H1 (cell line): Measurements from ENCODE around the gene GALNT2. TPM values are rescaled to one million over a fixed set of nuclear protein-coding genes. Genes with fewer than 3 reads are reported as not detected.

ENCODE experiments used
- CTCF ChIA-PET: fragments of 300-600 bp; sonication (Branson Sonifier 250); formaldehyde crosslinking; loops from one replicate; lab custom pipeline; 2021; ENCODE audit not compliant: partially characterized antibody; lab: Charles Lee
- POLR2A ChIA-PET: fragments of 300-600 bp; sonication (Branson Sonifier 250); formaldehyde crosslinking; loops from one replicate; lab custom pipeline; 2021; ENCODE audit warnings: inconsistent platforms; ENCODE audit not compliant: partially characterized antibody; lab: Charles Lee
- DNase-seq, 2 experiments: peaks; one replicate each; pipeline versions ENCODE4 v3.0.0 to v3.0.0-alpha.2; 2010 to 2022; ENCODE audit warnings: low spot score in 2 of 2, low read depth in 1 of 2, mixed read lengths in 1 of 2
- FAIRE-seq: peaks from 2 replicates; lab custom pipeline; 2011; peaks lifted over from hg19 to GRCh38; lab: Jason Lieb, UNC
- H2AFZ ChIP-seq: 2 replicates; pipeline ENCODE4 v1.8.1; 2012; ENCODE audit warnings: low read length, inconsistent platforms
- H2AK5ac ChIP-seq: 2 replicates; pipeline ENCODE4 v1.6.1; 2013; ENCODE audit warnings: low read depth, low read length
- H2BK120ac ChIP-seq: replicated peaks from 2 replicates; pipeline ENCODE3; 2013; ENCODE audit warnings: low read depth, low read length, inconsistent platforms
- H2BK12ac ChIP-seq: 2 replicates; pipeline ENCODE4 v1.6.1; 2013; ENCODE audit warnings: low read depth, low read length
- H2BK15ac ChIP-seq: 2 replicates; pipeline ENCODE4 v1.6.1; 2013; ENCODE audit warnings: low read length
- H2BK20ac ChIP-seq: 2 replicates; pipeline ENCODE4 v1.6.1; 2013; ENCODE audit warnings: low read length
- H2BK5ac ChIP-seq: 2 replicates; pipeline ENCODE4 v1.6.1; 2013; ENCODE audit warnings: low read depth, low read length
- H3K14ac ChIP-seq: 2 replicates; pipeline ENCODE4 v1.6.1; 2013; ENCODE audit warnings: inconsistent platforms; ENCODE audit not compliant: insufficient read length
- H3K18ac ChIP-seq: 2 replicates; pipeline ENCODE4 v1.6.1; 2013; ENCODE audit warnings: low read length; ENCODE audit errors: extremely low read depth
- H3K23ac ChIP-seq: 2 replicates; pipeline ENCODE4 v1.6.1; 2013; ENCODE audit warnings: inconsistent platforms; ENCODE audit not compliant: insufficient read length
- H3K23me2 ChIP-seq: 2 replicates; pipeline ENCODE4 v1.6.1; 2013; ENCODE audit warnings: low read depth, low read length
- H3K27ac ChIP-seq: 2 replicates; pipeline ENCODE4 v1.6.1; 2011; ENCODE audit warnings: low read depth, low read length, inconsistent platforms
- H3K27me3 ChIP-seq, 4 experiments: replicated peaks in 1 of 4; 1 replicate in 1 of 4; 2 replicates in 3 of 4; pipeline versions ENCODE4 v1.6.1 to v1.8.1; 2011 to 2013; ENCODE audit warnings: low read length in 3 of 4, mild to moderate bottlenecking in 3 of 4, inconsistent platforms in 2 of 4, mixed read lengths in 2 of 4, moderate library complexity in 1 of 4; ENCODE audit not compliant: control insufficient read depth in 3 of 4, insufficient read depth in 3 of 4; ENCODE audit errors: extremely low read depth in 1 of 4
- H3K36me3 ChIP-seq, 4 experiments: 2 replicates each; pipeline versions ENCODE4 v1.6.1 to v1.8.1; 2011 to 2013; ENCODE audit warnings: mild to moderate bottlenecking in 4 of 4, low read length in 3 of 4, moderate library complexity in 2 of 4, control low read depth in 1 of 4, inconsistent platforms in 1 of 4; ENCODE audit not compliant: insufficient read depth in 4 of 4, control insufficient read depth in 2 of 4
- H3K4ac ChIP-seq: replicated peaks from 2 replicates; pipeline ENCODE3; 2013; ENCODE audit warnings: low read length, low read depth, mixed read lengths, inconsistent platforms; ENCODE audit not compliant: insufficient read length
- H3K4me1 ChIP-seq, 4 experiments: replicated peaks in 1 of 4; 1 replicate in 1 of 4; 2 replicates in 3 of 4; pipeline versions ENCODE4 v1.6.1 to v1.8.1; 2011 to 2013; ENCODE audit warnings: low read length in 3 of 4, inconsistent platforms in 2 of 4, mixed read lengths in 1 of 4; ENCODE audit not compliant: insufficient read depth in 4 of 4, control insufficient read depth in 3 of 4
- H3K4me2 ChIP-seq, 2 experiments: 2 replicates each; pipeline versions ENCODE4 v1.6.1 to v1.8.1; 2011 to 2013; ENCODE audit warnings: low read depth in 2 of 2, low read length in 2 of 2, control low read depth in 1 of 2, inconsistent platforms in 1 of 2, mild to moderate bottlenecking in 1 of 2; ENCODE audit not compliant: insufficient read depth in 1 of 2
- H3K4me3 ChIP-seq, 4 experiments: fragments of 200-600, 300-600 bp in 1 of 4; sonication (generic), shearing (Covaris generic), sonication (Bioruptor Twin) in 1 of 4; 2 replicates each; pipeline versions ENCODE4 v1.5.1 to v1.8.1; 2011 to 2016; ENCODE audit warnings: low read length in 4 of 4, low read depth in 3 of 4, control low read depth in 2 of 4, inconsistent platforms in 2 of 4, mild to moderate bottlenecking in 2 of 4, mixed read lengths in 1 of 4, moderate library complexity in 1 of 4; ENCODE audit not compliant: insufficient read depth in 2 of 4; ENCODE audit errors: extremely low read depth in 1 of 4
- H3K56ac ChIP-seq: replicated peaks from 2 replicates; pipeline ENCODE3; 2013; ENCODE audit warnings: low read depth, mild to moderate bottlenecking, mixed read lengths, low read length, inconsistent platforms; ENCODE audit not compliant: insufficient read length
- H3K79me1 ChIP-seq: 2 replicates; pipeline ENCODE4 v1.6.1; 2013; ENCODE audit warnings: low read depth, low read length, control low read depth
- H3K79me2 ChIP-seq, 2 experiments: 2 replicates each; pipeline versions ENCODE4 v1.6.1 to v1.8.1; 2012 to 2013; ENCODE audit warnings: low read length in 2 of 2, mild to moderate bottlenecking in 2 of 2, inconsistent platforms in 1 of 2; ENCODE audit not compliant: insufficient read depth in 2 of 2, control insufficient read depth in 1 of 2
- H3K9ac ChIP-seq, 4 experiments: replicated peaks in 1 of 4; 1 replicate in 1 of 4; 2 replicates in 3 of 4; pipeline versions ENCODE4 v1.6.1 to v1.8.1; 2011 to 2013; ENCODE audit warnings: low read depth in 3 of 4, low read length in 3 of 4, control low read depth in 2 of 4, mild to moderate bottlenecking in 2 of 4, moderate library complexity in 2 of 4, inconsistent platforms in 1 of 4; ENCODE audit errors: extremely low read depth in 1 of 4
- H3K9me3 ChIP-seq, 2 experiments: 2 replicates each; pipeline versions ENCODE4 v1.6.1 to v1.8.1; 2012 to 2013; ENCODE audit warnings: mild to moderate bottlenecking in 2 of 2, moderate library complexity in 2 of 2, control low read depth in 1 of 2, inconsistent platforms in 1 of 2, low read depth in 1 of 2, low read length in 1 of 2, mixed read lengths in 1 of 2; ENCODE audit not compliant: insufficient read depth in 2 of 2
- H4K20me1 ChIP-seq, 2 experiments: replicated peaks in 1 of 2; 2 replicates each; pipeline versions ENCODE3 to v1.8.1; 2011 to 2013; ENCODE audit warnings: inconsistent platforms in 2 of 2, low read length in 2 of 2, mild to moderate bottlenecking in 1 of 2; ENCODE audit not compliant: insufficient read depth in 2 of 2, control insufficient read depth in 1 of 2
- H4K5ac ChIP-seq: 2 replicates; pipeline ENCODE4 v1.6.1; 2013; ENCODE audit warnings: low read length, low read depth, mixed read lengths, inconsistent platforms; ENCODE audit not compliant: insufficient read length
- H4K8ac ChIP-seq: 2 replicates; pipeline ENCODE4 v1.8.0; 2013; ENCODE audit warnings: mild to moderate bottlenecking, moderate library complexity, low read length, inconsistent platforms; ENCODE audit not compliant: insufficient read depth; ENCODE audit errors: extremely low read depth
- H4K91ac ChIP-seq: replicated peaks from 2 replicates; pipeline ENCODE3; 2013; ENCODE audit warnings: low read length, mixed read lengths, inconsistent platforms; ENCODE audit not compliant: insufficient read length
- RAD21 ChIP-seq, 2 experiments: IDR thresholded peaks in 1 of 2; conservative IDR thresholded peaks in 1 of 2; 2 replicates each; pipeline ENCODE4 v1.6.1; 2011; ENCODE audit warnings: low read depth in 2 of 2, low read length in 2 of 2, improper control_type of control experiment in 1 of 2, inconsistent platforms in 1 of 2, mild to moderate bottlenecking in 1 of 2, moderate library complexity in 1 of 2
- RFX5 ChIP-seq: IDR thresholded peaks from 2 replicates; pipeline ENCODE4 v1.6.1; 2011; ENCODE audit warnings: low read depth, low read length, improper control_type of control experiment, borderline replicate concordance
- SP4 ChIP-seq: IDR thresholded peaks from 2 replicates; pipeline ENCODE4 v1.6.1; 2012; ENCODE audit warnings: low read length, inconsistent platforms
- WGBS, 2 experiments: shearing (Covaris generic) in 1 of 2; methylation state at CpG; one replicate each; pipeline versions ENCODE4 v1.1.6 to v1.1.7; 2013 to 2015; ENCODE audit warnings: low lambda C conversion rate in 2 of 2, mixed read lengths in 2 of 2, inconsistent platforms in 1 of 2, low coverage in 1 of 2, missing lambda C conversion rate in 1 of 2; ENCODE audit not compliant: insufficient replicate concordance in 2 of 2, insufficient coverage in 1 of 2, insufficient read length in 1 of 2; ENCODE audit errors: extremely low coverage in 1 of 2, missing lambda C conversion rate in 1 of 2; 5-methylcytosine and 5-hydroxymethylcytosine counted together
- polyA plus RNA-seq, 7 experiments: library from polyadenylated mRNA; depleted of rRNA in 3 of 7; stranded (reverse) in 5 of 7; unstranded in 2 of 7; fragments of >200 nt in 5 of 7; fragments of 200-250 nt in 2 of 7; gene quantifications; 1 replicate in 5 of 7; 2 replicates in 1 of 7; 4 replicates in 1 of 7; pipeline versions ENCODE4 v1.2.1 to v1.2.3, GENCODE V29; 2011 to 2013; ENCODE audit warnings: missing spikeins in 2 of 7, mixed read lengths in 2 of 7
- total RNA-seq: library from RNA; stranded (reverse); fragmentation: NEBNext Ultra II Directional; extraction: Animal tissue kit (Norgen Biotek cat#: 25700); gene quantifications from 2 replicates; pipeline ENCODE4 v1.2.1, GENCODE V29; 2021
- TF ChIP-seq, protein P1 (sequence below), 3 experiments: IDR thresholded peaks; 1 replicate in 2 of 3; 2 replicates in 1 of 3; pipeline versions ENCODE4 v1.5.1 to v1.6.1; 2011; ENCODE audit warnings: low read length in 3 of 3, mild to moderate bottlenecking in 3 of 3, inconsistent platforms in 2 of 3, low read depth in 1 of 3, moderate library complexity in 1 of 3; ENCODE audit not compliant: insufficient read depth in 1 of 3; ENCODE audit errors: control extremely low read depth in 1 of 3

The GALNT2 gene
- total and polyA plus RNA-seq, 2 of the 8 experiments (the other 6 are each of a cell fraction or from before 2014, with no cell fraction given) = 34.5 to 75.3 TPM

- H3K23me2 ChIP-seq = no peaks in the 10 kb centered on the region
- H4K20me1 ChIP-seq = peaks cover 1 to 2% of the 10 kb centered on the region in 2 experiments
- DNase-seq (no peak), FAIRE-seq (no peak)
- H3K36me3 ChIP-seq = no peaks in the 10 kb centered on the region; a peak in 1 of 8 replicates
- no peak overlapping the region for H2BK5ac ChIP-seq
- peaks cover 0 to 76% of the 10 kb centered on the region in 2 experiments; a peak in 2 of 4 replicates for H3K79me2 ChIP-seq
- H3K14ac ChIP-seq = no peak overlapping the region
- 0 out of 2 replicates have a peak, but pooled peaks cover 3% of the 10 kb centered on the region for H3K79me1 ChIP-seq
- no peak overlapping the region for H4K91ac ChIP-seq
- WGBS, 2 experiments = 92% methylated on average over 12 of the region's 12 CpGs; no CpG with 5 or more reads in 1 of the 2 experiments
- H3K4me3 ChIP-seq = no peak overlapping the region
- no peak overlapping the region for H3K27ac ChIP-seq
- ChIA-PET POLR2A (interaction anchor here (1.0 kb wide), 1 partner anchor 16 kb away, joined by 3 read pairs; no protein-coding TSS in a partner anchor), CTCF (interaction anchor here (0.6 to 2.6 kb wide), 5 partner anchors 10 to 533 kb away, joined by 3 to 7 read pairs (median 4); partner anchors contain the start of gene ABCB10)
- no peak overlapping the region for H2AFZ ChIP-seq
- no peak overlapping the region for H3K9ac ChIP-seq
- no peak overlapping the region for H3K56ac ChIP-seq
- no peak overlapping the region for H3K4me2 ChIP-seq
- no peak overlapping the region for H3K23ac ChIP-seq
- H2BK12ac ChIP-seq = no peak overlapping the region
- H3K4me1 ChIP-seq = peaks cover 0 to 7% (median 2%) of the 10 kb centered on the region in 4 experiments; a peak in 3 of 7 replicates
- H3K9me3 ChIP-seq = no peaks in the 10 kb centered on the region
- H2BK15ac ChIP-seq = no peak overlapping the region
- H2BK20ac ChIP-seq = no peak overlapping the region
- H4K8ac ChIP-seq = no peak overlapping the region
- H2BK120ac ChIP-seq = no peak overlapping the region
- no peak overlapping the region for H4K5ac ChIP-seq
- no peaks in the 10 kb centered on the region for H3K27me3 ChIP-seq
- no peak overlapping the region for H3K18ac ChIP-seq
- no peak overlapping the region for H2AK5ac ChIP-seq
- no peak overlapping the region for H3K4ac ChIP-seq
- TF ChIP-seq SP4 (no peak), RFX5 (no peak), RAD21 (IDR thresholded peaks at IDR 0.05 in 1 of 2, conservative IDR thresholded peaks at IDR 0.05 in 1 of 2; ENCODE audit: low read depth in 2 of 2, low read length in 2 of 2) (peak; percentile 19 to 46; a peak in 3 of 4 replicates)
- TF ChIP-seq, protein P1, sequence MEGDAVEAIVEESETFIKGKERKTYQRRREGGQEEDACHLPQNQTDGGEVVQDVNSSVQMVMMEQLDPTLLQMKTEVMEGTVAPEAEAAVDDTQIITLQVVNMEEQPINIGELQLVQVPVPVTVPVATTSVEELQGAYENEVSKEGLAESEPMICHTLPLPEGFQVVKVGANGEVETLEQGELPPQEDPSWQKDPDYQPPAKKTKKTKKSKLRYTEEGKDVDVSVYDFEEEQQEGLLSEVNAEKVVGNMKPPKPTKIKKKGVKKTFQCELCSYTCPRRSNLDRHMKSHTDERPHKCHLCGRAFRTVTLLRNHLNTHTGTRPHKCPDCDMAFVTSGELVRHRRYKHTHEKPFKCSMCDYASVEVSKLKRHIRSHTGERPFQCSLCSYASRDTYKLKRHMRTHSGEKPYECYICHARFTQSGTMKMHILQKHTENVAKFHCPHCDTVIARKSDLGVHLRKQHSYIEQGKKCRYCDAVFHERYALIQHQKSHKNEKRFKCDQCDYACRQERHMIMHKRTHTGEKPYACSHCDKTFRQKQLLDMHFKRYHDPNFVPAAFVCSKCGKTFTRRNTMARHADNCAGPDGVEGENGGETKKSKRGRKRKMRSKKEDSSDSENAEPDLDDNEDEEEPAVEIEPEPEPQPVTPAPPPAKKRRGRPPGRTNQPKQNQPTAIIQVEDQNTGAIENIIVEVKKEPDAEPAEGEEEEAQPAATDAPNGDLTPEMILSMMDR (IDR thresholded peaks at IDR 0.05; ENCODE audit: control extremely low read depth in 1 of 3, insufficient read depth in 1 of 3, low read depth in 1 of 3, low read length in 3 of 3) = peak; percentile 11 to 41 (median 35); a peak in 3 of 4 replicates
Observed at GRCh38 chr1:230091473-230092231, 24.6 kb downstream of the GALNT2 start.
